H1 (cell line): Measurements from ENCODE around the gene PILRB. TPM values are rescaled to one million over a fixed set of nuclear protein-coding genes. Genes with fewer than 3 reads are reported as not detected.

Experiments
- CTCF ChIA-PET: fragments of 300-600 bp; sonication (Branson Sonifier 250); formaldehyde crosslinking; loops from one replicate; lab custom pipeline; 2021; ENCODE audit not compliant: partially characterized antibody; lab: Charles Lee
- POLR2A ChIA-PET: fragments of 300-600 bp; sonication (Branson Sonifier 250); formaldehyde crosslinking; loops from one replicate; lab custom pipeline; 2021; ENCODE audit warnings: inconsistent platforms; ENCODE audit not compliant: partially characterized antibody; lab: Charles Lee
- DNase-seq, 2 experiments: peaks; one replicate each; pipeline versions ENCODE4 v3.0.0 to v3.0.0-alpha.2; 2010 to 2022; ENCODE audit warnings: low spot score in 2 of 2, low read depth in 1 of 2, mixed read lengths in 1 of 2
- FAIRE-seq: peaks from 2 replicates; lab custom pipeline; 2011; peaks lifted over from hg19 to GRCh38; lab: Jason Lieb, UNC
- H2AFZ ChIP-seq: 2 replicates; pipeline ENCODE4 v1.8.1; 2012; ENCODE audit warnings: low read length, inconsistent platforms
- H2AK5ac ChIP-seq: 2 replicates; pipeline ENCODE4 v1.6.1; 2013; ENCODE audit warnings: low read depth, low read length
- H2BK120ac ChIP-seq: replicated peaks from 2 replicates; pipeline ENCODE3; 2013; ENCODE audit warnings: low read depth, low read length, inconsistent platforms
- H2BK12ac ChIP-seq: 2 replicates; pipeline ENCODE4 v1.6.1; 2013; ENCODE audit warnings: low read depth, low read length
- H2BK15ac ChIP-seq: 2 replicates; pipeline ENCODE4 v1.6.1; 2013; ENCODE audit warnings: low read length
- H2BK20ac ChIP-seq: 2 replicates; pipeline ENCODE4 v1.6.1; 2013; ENCODE audit warnings: low read length
- H2BK5ac ChIP-seq: 2 replicates; pipeline ENCODE4 v1.6.1; 2013; ENCODE audit warnings: low read depth, low read length
- H3K14ac ChIP-seq: 2 replicates; pipeline ENCODE4 v1.6.1; 2013; ENCODE audit warnings: inconsistent platforms; ENCODE audit not compliant: insufficient read length
- H3K18ac ChIP-seq: 2 replicates; pipeline ENCODE4 v1.6.1; 2013; ENCODE audit warnings: low read length; ENCODE audit errors: extremely low read depth
- H3K23ac ChIP-seq: 2 replicates; pipeline ENCODE4 v1.6.1; 2013; ENCODE audit warnings: inconsistent platforms; ENCODE audit not compliant: insufficient read length
- H3K23me2 ChIP-seq: 2 replicates; pipeline ENCODE4 v1.6.1; 2013; ENCODE audit warnings: low read depth, low read length
- H3K27ac ChIP-seq: 2 replicates; pipeline ENCODE4 v1.6.1; 2011; ENCODE audit warnings: low read depth, low read length, inconsistent platforms
- H3K27me3 ChIP-seq, 4 experiments: replicated peaks in 1 of 4; 1 replicate in 1 of 4; 2 replicates in 3 of 4; pipeline versions ENCODE4 v1.6.1 to v1.8.1; 2011 to 2013; ENCODE audit warnings: low read length in 3 of 4, mild to moderate bottlenecking in 3 of 4, inconsistent platforms in 2 of 4, mixed read lengths in 2 of 4, moderate library complexity in 1 of 4; ENCODE audit not compliant: control insufficient read depth in 3 of 4, insufficient read depth in 3 of 4; ENCODE audit errors: extremely low read depth in 1 of 4
- H3K36me3 ChIP-seq, 4 experiments: 2 replicates each; pipeline versions ENCODE4 v1.6.1 to v1.8.1; 2011 to 2013; ENCODE audit warnings: mild to moderate bottlenecking in 4 of 4, low read length in 3 of 4, moderate library complexity in 2 of 4, control low read depth in 1 of 4, inconsistent platforms in 1 of 4; ENCODE audit not compliant: insufficient read depth in 4 of 4, control insufficient read depth in 2 of 4
- H3K4ac ChIP-seq: replicated peaks from 2 replicates; pipeline ENCODE3; 2013; ENCODE audit warnings: low read length, low read depth, mixed read lengths, inconsistent platforms; ENCODE audit not compliant: insufficient read length
- H3K4me1 ChIP-seq, 4 experiments: replicated peaks in 1 of 4; 1 replicate in 1 of 4; 2 replicates in 3 of 4; pipeline versions ENCODE4 v1.6.1 to v1.8.1; 2011 to 2013; ENCODE audit warnings: low read length in 3 of 4, inconsistent platforms in 2 of 4, mixed read lengths in 1 of 4; ENCODE audit not compliant: insufficient read depth in 4 of 4, control insufficient read depth in 3 of 4
- H3K4me2 ChIP-seq, 2 experiments: 2 replicates each; pipeline versions ENCODE4 v1.6.1 to v1.8.1; 2011 to 2013; ENCODE audit warnings: low read depth in 2 of 2, low read length in 2 of 2, control low read depth in 1 of 2, inconsistent platforms in 1 of 2, mild to moderate bottlenecking in 1 of 2; ENCODE audit not compliant: insufficient read depth in 1 of 2
- H3K4me3 ChIP-seq, 4 experiments: fragments of 200-600, 300-600 bp in 1 of 4; sonication (generic), shearing (Covaris generic), sonication (Bioruptor Twin) in 1 of 4; 2 replicates each; pipeline versions ENCODE4 v1.5.1 to v1.8.1; 2011 to 2016; ENCODE audit warnings: low read length in 4 of 4, low read depth in 3 of 4, control low read depth in 2 of 4, inconsistent platforms in 2 of 4, mild to moderate bottlenecking in 2 of 4, mixed read lengths in 1 of 4, moderate library complexity in 1 of 4; ENCODE audit not compliant: insufficient read depth in 2 of 4; ENCODE audit errors: extremely low read depth in 1 of 4
- H3K56ac ChIP-seq: replicated peaks from 2 replicates; pipeline ENCODE3; 2013; ENCODE audit warnings: low read depth, mild to moderate bottlenecking, mixed read lengths, low read length, inconsistent platforms; ENCODE audit not compliant: insufficient read length
- H3K79me1 ChIP-seq: 2 replicates; pipeline ENCODE4 v1.6.1; 2013; ENCODE audit warnings: low read depth, low read length, control low read depth
- H3K79me2 ChIP-seq, 2 experiments: 2 replicates each; pipeline versions ENCODE4 v1.6.1 to v1.8.1; 2012 to 2013; ENCODE audit warnings: low read length in 2 of 2, mild to moderate bottlenecking in 2 of 2, inconsistent platforms in 1 of 2; ENCODE audit not compliant: insufficient read depth in 2 of 2, control insufficient read depth in 1 of 2
- H3K9ac ChIP-seq, 4 experiments: replicated peaks in 1 of 4; 1 replicate in 1 of 4; 2 replicates in 3 of 4; pipeline versions ENCODE4 v1.6.1 to v1.8.1; 2011 to 2013; ENCODE audit warnings: low read depth in 3 of 4, low read length in 3 of 4, control low read depth in 2 of 4, mild to moderate bottlenecking in 2 of 4, moderate library complexity in 2 of 4, inconsistent platforms in 1 of 4; ENCODE audit errors: extremely low read depth in 1 of 4
- H3K9me3 ChIP-seq, 2 experiments: 2 replicates each; pipeline versions ENCODE4 v1.6.1 to v1.8.1; 2012 to 2013; ENCODE audit warnings: mild to moderate bottlenecking in 2 of 2, moderate library complexity in 2 of 2, control low read depth in 1 of 2, inconsistent platforms in 1 of 2, low read depth in 1 of 2, low read length in 1 of 2, mixed read lengths in 1 of 2; ENCODE audit not compliant: insufficient read depth in 2 of 2
- H4K20me1 ChIP-seq, 2 experiments: replicated peaks in 1 of 2; 2 replicates each; pipeline versions ENCODE3 to v1.8.1; 2011 to 2013; ENCODE audit warnings: inconsistent platforms in 2 of 2, low read length in 2 of 2, mild to moderate bottlenecking in 1 of 2; ENCODE audit not compliant: insufficient read depth in 2 of 2, control insufficient read depth in 1 of 2
- H4K5ac ChIP-seq: 2 replicates; pipeline ENCODE4 v1.6.1; 2013; ENCODE audit warnings: low read length, low read depth, mixed read lengths, inconsistent platforms; ENCODE audit not compliant: insufficient read length
- H4K8ac ChIP-seq: 2 replicates; pipeline ENCODE4 v1.8.0; 2013; ENCODE audit warnings: mild to moderate bottlenecking, moderate library complexity, low read length, inconsistent platforms; ENCODE audit not compliant: insufficient read depth; ENCODE audit errors: extremely low read depth
- H4K91ac ChIP-seq: replicated peaks from 2 replicates; pipeline ENCODE3; 2013; ENCODE audit warnings: low read length, mixed read lengths, inconsistent platforms; ENCODE audit not compliant: insufficient read length
- BCL11A ChIP-seq, 2 experiments: IDR thresholded peaks; one replicate each; pipeline ENCODE4 v1.6.1; 2011; ENCODE audit warnings: low read depth in 2 of 2, low read length in 2 of 2, mild to moderate bottlenecking in 2 of 2
- EP300 ChIP-seq, 2 experiments: IDR thresholded peaks; 1 replicate in 1 of 2; 2 replicates in 1 of 2; pipeline ENCODE4 v1.6.1; 2011 to 2012; ENCODE audit warnings: low read depth in 2 of 2, low read length in 2 of 2, mild to moderate bottlenecking in 2 of 2, borderline replicate concordance in 1 of 2, inconsistent platforms in 1 of 2, moderate library complexity in 1 of 2
- HDAC6 ChIP-seq: IDR thresholded peaks from one replicate; pipeline ENCODE4 v1.7.1; 2012; ENCODE audit warnings: low read depth, mild to moderate bottlenecking, inconsistent platforms, low read length, moderate library complexity
- SAP30 ChIP-seq: fragments of 300-600 bp; sonication (generic); IDR thresholded peaks from 2 replicates; pipeline ENCODE4 v1.7.1; 2012; ENCODE audit warnings: low read length, moderate library complexity, mild to moderate bottlenecking, inconsistent platforms; ENCODE audit not compliant: insufficient read depth, insufficient replicate concordance
- SIX5 ChIP-seq: IDR thresholded peaks from 2 replicates; pipeline ENCODE4 v1.6.1; 2011; ENCODE audit warnings: mild to moderate bottlenecking, low read depth, low read length
- WGBS, 2 experiments: shearing (Covaris generic) in 1 of 2; methylation state at CpG; one replicate each; pipeline versions ENCODE4 v1.1.6 to v1.1.7; 2013 to 2015; ENCODE audit warnings: low lambda C conversion rate in 2 of 2, mixed read lengths in 2 of 2, inconsistent platforms in 1 of 2, low coverage in 1 of 2, missing lambda C conversion rate in 1 of 2; ENCODE audit not compliant: insufficient replicate concordance in 2 of 2, insufficient coverage in 1 of 2, insufficient read length in 1 of 2; ENCODE audit errors: extremely low coverage in 1 of 2, missing lambda C conversion rate in 1 of 2; 5-methylcytosine and 5-hydroxymethylcytosine counted together
- polyA plus RNA-seq, 7 experiments: library from polyadenylated mRNA; depleted of rRNA in 3 of 7; stranded (reverse) in 5 of 7; unstranded in 2 of 7; fragments of >200 nt in 5 of 7; fragments of 200-250 nt in 2 of 7; gene quantifications; 1 replicate in 5 of 7; 2 replicates in 1 of 7; 4 replicates in 1 of 7; pipeline versions ENCODE4 v1.2.1 to v1.2.3, GENCODE V29; 2011 to 2013; ENCODE audit warnings: missing spikeins in 2 of 7, mixed read lengths in 2 of 7
- total RNA-seq: library from RNA; stranded (reverse); fragmentation: NEBNext Ultra II Directional; extraction: Animal tissue kit (Norgen Biotek cat#: 25700); gene quantifications from 2 replicates; pipeline ENCODE4 v1.2.1, GENCODE V29; 2021
- TF ChIP-seq, protein P1 (sequence below): IDR thresholded peaks from 2 replicates; pipeline ENCODE4 v1.6.1; 2012; ENCODE audit warnings: low read length, inconsistent platforms

Gene PILRB
- total and polyA plus RNA-seq, 2 of the 8 experiments (the other 6 are each of a cell fraction or from before 2014, with no cell fraction given) = 32.2 to 49.9 TPM

DNA sequence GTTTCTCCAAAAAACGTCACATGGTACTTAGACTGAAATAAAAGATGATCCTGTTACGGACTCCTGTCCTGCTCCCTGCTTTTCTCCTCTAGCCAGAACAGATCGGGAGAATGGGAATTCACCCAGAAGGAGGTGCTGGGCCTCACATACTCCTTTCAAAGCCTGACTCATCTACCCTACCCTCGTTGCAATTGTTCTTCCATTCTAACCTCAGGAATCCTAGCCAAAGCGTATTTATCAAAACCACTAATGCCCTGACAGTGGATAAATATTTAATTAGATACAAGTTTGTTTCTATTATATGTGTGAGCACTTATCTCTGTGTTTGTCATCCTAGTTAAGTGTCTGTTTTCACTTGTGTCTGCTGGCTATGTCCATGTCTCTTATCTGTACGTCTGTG, 48.9 kb downstream of the PILRB start:
- Histone ChIP-seq H3K9me3 (no peaks in the 10 kb centered on the region), H3K4me2 (no peak overlapping the region), H3K23me2 (no peaks in the 10 kb centered on the region), H3K27me3 (no peaks in the 10 kb centered on the region; a peak in 1 of 7 replicates), H2BK15ac (no peak overlapping the region), H2BK12ac (no peak overlapping the region), H3K4me3 (no peak overlapping the region), H3K79me1 (no peaks in the 10 kb centered on the region), H3K14ac (no peak overlapping the region), H3K79me2 (no peaks in the 10 kb centered on the region), H2BK120ac (no peak overlapping the region), H3K23ac (no peak overlapping the region), H2BK5ac (no peak overlapping the region), H2AK5ac (no peak overlapping the region), H2AFZ (no peak overlapping the region), H3K4ac (no peak overlapping the region), H3K9ac (no peak overlapping the region), H3K36me3 (no peaks in the 10 kb centered on the region), H4K20me1 (no peaks in the 10 kb centered on the region), H2BK20ac (no peak overlapping the region), H3K56ac (no peak overlapping the region), H3K27ac (no peak overlapping the region), H3K4me1 (no peaks in the 10 kb centered on the region), H4K8ac (no peak overlapping the region), H4K5ac (no peak overlapping the region), H4K91ac (no peak overlapping the region), H3K18ac (no peak overlapping the region)
- no peak for TF ChIP-seq HDAC6
- no peak for TF ChIP-seq SIX5
- TF ChIP-seq, protein P1, sequence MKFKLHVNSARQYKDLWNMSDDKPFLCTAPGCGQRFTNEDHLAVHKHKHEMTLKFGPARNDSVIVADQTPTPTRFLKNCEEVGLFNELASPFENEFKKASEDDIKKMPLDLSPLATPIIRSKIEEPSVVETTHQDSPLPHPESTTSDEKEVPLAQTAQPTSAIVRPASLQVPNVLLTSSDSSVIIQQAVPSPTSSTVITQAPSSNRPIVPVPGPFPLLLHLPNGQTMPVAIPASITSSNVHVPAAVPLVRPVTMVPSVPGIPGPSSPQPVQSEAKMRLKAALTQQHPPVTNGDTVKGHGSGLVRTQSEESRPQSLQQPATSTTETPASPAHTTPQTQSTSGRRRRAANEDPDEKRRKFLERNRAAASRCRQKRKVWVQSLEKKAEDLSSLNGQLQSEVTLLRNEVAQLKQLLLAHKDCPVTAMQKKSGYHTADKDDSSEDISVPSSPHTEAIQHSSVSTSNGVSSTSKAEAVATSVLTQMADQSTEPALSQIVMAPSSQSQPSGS = no peak
- no peak for TF ChIP-seq SAP30
- no peak for TF ChIP-seq EP300 (IDR thresholded peaks at IDR 0.05; ENCODE audit: borderline replicate concordance in 1 of 2, low read depth in 2 of 2, low read length in 2 of 2)
- TF ChIP-seq BCL11A (IDR thresholded peaks at IDR 0.05; ENCODE audit: low read depth in 2 of 2, low read length in 2 of 2) = no peak
- POLR2A ChIA-PET = interaction anchor here (0.8 to 2.3 kb wide), 5 partner anchors 22 to 171 kb away, joined by 3 to 12 read pairs (median 5); partner anchors contain the start of genes MEPCE and ZCWPW1
- no peak for DNase-seq
- WGBS, 2 experiments = 66% methylated on average over 6 of the region's 6 CpGs; no CpG with 5 or more reads in 1 of the 2 experiments
- FAIRE-seq = no peak
- CTCF ChIA-PET = interaction anchor here (0.6 to 4.4 kb wide), 25 partner anchors 9 to 294 kb away, joined by 3 to 41 read pairs (median 6); partner anchors contain the start of gene PILRB
